Measurements from ENCODE around the gene NAP1L4. TPM values are rescaled to one million over a fixed set of nuclear protein-coding genes. Genes with fewer than 3 reads are reported as not detected.

NAP1L4 gene
- total RNA-seq, 1 experiment from 2014 or later = 212 TPM

DNA sequence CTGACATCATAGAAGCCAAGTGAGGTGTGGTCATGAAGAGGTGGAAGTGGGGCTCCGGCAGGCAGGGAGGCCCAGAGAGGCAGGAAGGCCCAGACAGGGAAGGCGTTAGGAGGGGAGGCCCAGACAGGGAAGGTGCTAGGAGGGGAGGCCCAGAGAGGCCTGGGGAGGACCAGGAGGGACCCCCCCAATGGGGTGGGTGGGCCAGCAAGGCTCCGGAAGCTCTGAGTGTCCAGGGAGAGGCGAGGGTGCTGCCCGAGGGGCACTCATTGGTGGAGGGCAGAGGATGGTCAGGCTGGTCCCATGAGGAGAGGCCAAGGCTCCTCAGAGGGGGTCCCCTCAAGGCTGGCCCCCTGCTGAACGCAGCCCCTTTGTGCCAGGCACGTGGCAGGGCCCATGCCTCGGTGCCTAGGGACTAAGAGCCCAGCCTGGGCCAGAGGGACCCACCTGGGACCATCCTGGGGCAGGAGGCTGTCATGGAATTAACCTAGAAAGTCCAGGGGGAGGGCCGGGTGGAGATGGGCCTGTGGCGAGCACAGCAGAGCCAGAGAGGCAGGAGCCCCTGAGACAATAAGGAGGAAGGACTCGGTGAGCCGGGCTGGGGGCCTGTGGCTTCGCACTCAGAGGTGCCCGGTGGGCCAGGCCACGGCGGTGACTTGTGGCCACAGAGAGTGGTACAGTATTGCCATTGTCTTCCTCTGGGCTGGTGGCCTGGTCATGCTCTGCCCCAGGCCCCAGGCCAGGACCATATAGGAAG, 75.1 kb downstream of the NAP1L4 start:
- Histone ChIP-seq H3K79me2 (ENCODE audit: insufficient read depth, low read length) (no peaks in the 10 kb centered on the region), H3K27me3 (ENCODE audit: insufficient read depth, low read length) (no peaks in the 10 kb centered on the region), H3K27ac (ENCODE audit: insufficient read length, low read depth, low read length) (no peak overlapping the region), H3K79me1 (ENCODE audit: insufficient read depth, low read depth, low read length, poor library complexity, severe bottlenecking) (no peaks in the 10 kb centered on the region), H2BK12ac (ENCODE audit: insufficient read length, low read depth, low read length) (no peak overlapping the region), H2AK5ac (ENCODE audit: insufficient read length, low read length) (no peak overlapping the region), H3K4ac (ENCODE audit: low read depth, low read length) (no peak overlapping the region), H4K5ac (ENCODE audit: insufficient read length, low read depth, low read length) (no peak overlapping the region), H2BK120ac (ENCODE audit: low read depth, low read length, poor library complexity, severe bottlenecking) (no peak overlapping the region), H3T11ph (ENCODE audit: low read length) (no peak overlapping the region), H2BK15ac (ENCODE audit: low read depth, low read length) (no peak overlapping the region), H3K9me3 (ENCODE audit: control insufficient read depth, low read depth, low read length) (no peaks in the 10 kb centered on the region), H2AFZ (ENCODE audit: low read length) (no peak overlapping the region), H2BK5ac (ENCODE audit: insufficient read length, low read length) (no peak overlapping the region), H2BK20ac (ENCODE audit: low read depth, low read length, poor library complexity, severe bottlenecking) (no peak overlapping the region), H3K56ac (ENCODE audit: insufficient read length, low read depth, low read length) (no peak overlapping the region), H4K8ac (replicated peaks; ENCODE audit: insufficient read length, low read depth, low read length) (no peak overlapping the region), H3K4me2 (ENCODE audit: insufficient read depth, insufficient read length, low read length) (no peak overlapping the region), H3K4me1 (ENCODE audit: insufficient read depth, low read length) (no peaks in the 10 kb centered on the region), H4K20me1 (ENCODE audit: control insufficient read depth, insufficient read depth, insufficient read length) (peaks cover 2% of the 10 kb centered on the region), H3K23ac (ENCODE audit: insufficient read length, low read depth, low read length) (no peak overlapping the region), H4K91ac (ENCODE audit: insufficient read length, low read depth, low read length) (no peak overlapping the region), H3K18ac (ENCODE audit: insufficient read length, low read depth, low read length) (no peak overlapping the region), H3K9ac (ENCODE audit: extremely low read depth, insufficient read length, low read length) (no peak overlapping the region), H3K23me2 (ENCODE audit: insufficient read length, low read depth, low read length, poor library complexity, severe bottlenecking) (no peaks in the 10 kb centered on the region), H3K14ac (ENCODE audit: insufficient read depth, low read length) (no peak overlapping the region; the same call in 1 of the 2 replicates)
- H3K9me3 Mint-ChIP-seq = no peaks in the 10 kb centered on the region
- WGBS (ENCODE audit: extremely low coverage, insufficient read length, low lambda C conversion rate) = no CpG with 5 or more reads among the region's 16 CpGs
- H3K4me3 Mint-ChIP-seq = no peak overlapping the region
- DNase-seq = no peak
- TF ChIP-seq CTCF (conservative IDR thresholded peaks at IDR 0.05) = no peak
- no peaks in the 10 kb centered on the region; a peak in 1 of 7 replicates for H3K36me3 Mint-ChIP-seq (ENCODE audit: insufficient read depth in 1 of 3, low read depth in 3 of 3)
- H3K4me1 Mint-ChIP-seq = peaks cover 6 to 10% of the 10 kb centered on the region in 2 experiments; a peak in 3 of 4 replicates
- peaks cover 2% of the 10 kb centered on the region for H3K27me3 Mint-ChIP-seq (ENCODE audit: low read depth)
- H3K27ac Mint-ChIP-seq = peak overlapping the region in 1 of 3 experiments; percentile 55; a peak in 1 of 7 replicates

Data from H9 (cell line).